Right lobe of liver (tissue), 6 donors: Measurements from ENCODE around the gene ARHGEF9. TPM values are rescaled to one million over a fixed set of nuclear protein-coding genes. Genes with fewer than 3 reads are reported as not detected.
"Not testable (repeated sequence)": the region's sequence is repeated elsewhere in the genome, so short reads cannot be mapped to it uniquely, and the experiment has no call there.

ENCODE experiments used
- ATAC-seq, 4 donors: fragments of 200-7000 bp; cut with Tn5 transposase; one replicate each; pipeline ENCODE4 v1.9.1; 2020; ENCODE audit warnings: mild to moderate bottlenecking in 4 of 4, moderate library complexity in 4 of 4
- DNase-seq, 3 donors: peaks; one replicate each; pipeline ENCODE4 v3.0.0-alpha.2; 2020
- H3K27ac ChIP-seq, 3 donors: fragments of 200-600 bp; one replicate each; pipeline ENCODE4 v1.8.0; 2022
- H3K27me3 ChIP-seq, 2 donors: fragments of 200-600 bp; one replicate each; pipeline ENCODE4 v1.8.0; 2022
- H3K36me3 ChIP-seq, 4 donors: fragments of 200-600 bp; sonication (generic) in 1 of 4; one replicate each; pipeline versions ENCODE4 v1.5.1 to v1.8.0; 2017 to 2022; ENCODE audit warnings: control low read depth in 1 of 4
- H3K4me1 ChIP-seq, 4 donors: fragments of 200-600 bp; sonication (generic) in 1 of 4; one replicate each; pipeline versions ENCODE4 v1.5.1 to v1.8.0; 2017 to 2022; ENCODE audit warnings: control low read depth in 1 of 4
- H3K4me3 ChIP-seq, 3 donors: fragments of 200-600 bp; one replicate each; pipeline ENCODE4 v1.8.0; 2022
- H3K9me3 ChIP-seq, 4 donors: fragments of 200-600 bp; sonication (generic) in 1 of 4; one replicate each; pipeline versions ENCODE4 v1.5.1 to v1.8.0; 2017 to 2022; ENCODE audit warnings: control low read depth in 1 of 4
- POLR2A ChIP-seq: fragments of 450-650 bp; IDR thresholded peaks from one replicate; pipeline ENCODE4 v1.6.1; 2017; ENCODE audit warnings: antibody characterized with exemption, mild to moderate bottlenecking
- WGBS: methylation state at CpG from one replicate; pipeline ENCODE4 v1.1.6; 2018; ENCODE audit warnings: low coverage, low lambda C conversion rate; ENCODE audit not compliant: insufficient coverage; ENCODE audit errors: missing lambda C conversion rate; 5-methylcytosine and 5-hydroxymethylcytosine counted together
- intact Hi-C, 2 donors: fragments of 100-400 bp; cut with DNase I; formaldehyde crosslinking; loops; one replicate each; pipeline versions ENCODE4 v1.11.2 to v1.14.1; 2022
- total RNA-seq, 6 experiments: library from RNA; depleted of rRNA in 2 of 6; stranded (reverse); fragments of >200 nt in 2 of 6; fragmentation: NEBNext Ultra II Directional in 3 of 6; extraction: Animal tissue kit (Norgen Biotek cat#: 25700) in 3 of 6; gene quantifications; one replicate each; pipeline versions ENCODE4 v1.1.0 to v1.2.4, GENCODE V29; 2016 to 2023
- TF ChIP-seq, protein P1 (sequence below), 4 donors: fragments of 200-600 bp in 3 of 4; fragments of 450-650 bp in 1 of 4; IDR thresholded peaks; one replicate each; pipeline versions ENCODE4 v1.5.1 to v1.8.0; 2016 to 2022; ENCODE audit warnings: antibody characterized with exemption in 4 of 4, mild to moderate bottlenecking in 2 of 4
- donor health status: DM: no; HTN: yes; CAD: no.
- donor health status: DM: no; HTN: no; CAD: no.
- donor health status: DM: no; HTN: no; CAD: no.
- donor health status: DM: no; HTN: yes; CAD: no.
- donor health status: DM: no; HTN: yes; CAD: no.

The ARHGEF9 gene
- total RNA-seq, 6 experiments from 2014 or later = 5.8 to 9.0 (median 7.5) TPM

GRCh38 chrX:63810746-63811145, 25.7 kb upstream of the ARHGEF9 start:
- Histone ChIP-seq H3K27ac (no peak overlapping the region), H3K4me3 (no peak overlapping the region), H3K27me3 (no peaks in the 10 kb centered on the region), H3K9me3 (no peaks in the 10 kb centered on the region), H3K36me3 (no peaks in the 10 kb centered on the region), H3K4me1 (no peaks in the 10 kb centered on the region)
- ATAC-seq = no peak
- no peak for DNase-seq
- intact Hi-C loops = no loop called here
- no peak for TF ChIP-seq POLR2A
- TF ChIP-seq, protein P1, sequence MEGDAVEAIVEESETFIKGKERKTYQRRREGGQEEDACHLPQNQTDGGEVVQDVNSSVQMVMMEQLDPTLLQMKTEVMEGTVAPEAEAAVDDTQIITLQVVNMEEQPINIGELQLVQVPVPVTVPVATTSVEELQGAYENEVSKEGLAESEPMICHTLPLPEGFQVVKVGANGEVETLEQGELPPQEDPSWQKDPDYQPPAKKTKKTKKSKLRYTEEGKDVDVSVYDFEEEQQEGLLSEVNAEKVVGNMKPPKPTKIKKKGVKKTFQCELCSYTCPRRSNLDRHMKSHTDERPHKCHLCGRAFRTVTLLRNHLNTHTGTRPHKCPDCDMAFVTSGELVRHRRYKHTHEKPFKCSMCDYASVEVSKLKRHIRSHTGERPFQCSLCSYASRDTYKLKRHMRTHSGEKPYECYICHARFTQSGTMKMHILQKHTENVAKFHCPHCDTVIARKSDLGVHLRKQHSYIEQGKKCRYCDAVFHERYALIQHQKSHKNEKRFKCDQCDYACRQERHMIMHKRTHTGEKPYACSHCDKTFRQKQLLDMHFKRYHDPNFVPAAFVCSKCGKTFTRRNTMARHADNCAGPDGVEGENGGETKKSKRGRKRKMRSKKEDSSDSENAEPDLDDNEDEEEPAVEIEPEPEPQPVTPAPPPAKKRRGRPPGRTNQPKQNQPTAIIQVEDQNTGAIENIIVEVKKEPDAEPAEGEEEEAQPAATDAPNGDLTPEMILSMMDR (IDR thresholded peaks at IDR 0.05) = no peak
- WGBS = 64% methylated on average over 2 of the region's 2 CpGs

DNA sequence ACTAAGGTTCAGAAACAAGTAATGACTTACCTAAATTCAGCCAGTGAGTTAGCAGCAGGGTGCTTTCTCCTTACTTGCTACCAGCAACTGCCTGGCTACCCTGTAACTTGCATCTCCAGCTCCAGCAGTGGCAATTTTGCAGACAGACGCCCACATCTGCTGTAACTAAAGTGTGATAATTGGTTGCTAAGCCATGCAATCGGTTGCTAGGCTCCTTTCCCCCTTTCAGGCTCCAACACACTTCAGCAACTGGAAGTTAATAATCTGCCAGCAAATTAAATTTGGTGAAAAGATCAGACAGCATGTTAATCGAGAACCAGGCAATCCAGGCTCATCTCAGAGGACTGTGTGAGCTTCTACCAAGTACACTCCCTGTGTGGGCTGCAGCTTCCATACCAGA, 24.2 kb upstream of the ARHGEF9 start:
- 44% methylated on average over 3 of the region's 3 CpGs for WGBS
- H3K4me3 ChIP-seq = no peak overlapping the region
- no peaks in the 10 kb centered on the region for H3K9me3 ChIP-seq
- intact Hi-C loops = no loop called here
- ATAC-seq = no peak
- H3K27ac ChIP-seq = no peak overlapping the region
- no peaks in the 10 kb centered on the region for H3K4me1 ChIP-seq
- no peaks in the 10 kb centered on the region for H3K36me3 ChIP-seq
- no peak for DNase-seq
- H3K27me3 ChIP-seq = no peaks in the 10 kb centered on the region
- TF ChIP-seq POLR2A = no peak
- TF ChIP-seq, protein P1 (IDR thresholded peaks at IDR 0.05) = no peak

DNA sequence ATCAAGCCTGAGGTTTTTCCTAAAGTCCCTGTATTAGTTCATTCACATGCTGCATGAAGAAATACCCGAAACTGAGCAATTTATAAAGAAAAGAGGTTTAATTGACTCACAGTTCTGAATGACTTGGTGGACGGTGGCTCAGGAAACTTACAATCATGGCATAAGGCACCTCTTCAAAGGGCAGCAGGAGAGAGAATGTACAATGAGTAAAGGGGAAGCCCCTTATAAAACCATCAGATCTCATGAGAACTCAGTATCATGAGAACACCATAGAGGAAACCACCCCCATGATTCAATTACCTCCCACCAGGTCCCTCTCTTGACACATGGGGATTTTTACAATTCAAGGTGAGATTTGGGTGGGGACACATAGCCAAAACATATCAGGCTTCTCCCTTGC, 10.4 kb upstream of the ARHGEF9 start:
- DNase-seq, H3K9me3 ChIP-seq, H3K4me1 ChIP-seq, H3K27ac ChIP-seq, H3K27me3 ChIP-seq, ATAC-seq, H3K4me3 ChIP-seq, H3K36me3 ChIP-seq, intact Hi-C loops: not testable (repeated sequence)
- WGBS = 68% methylated on average over 2 of the region's 2 CpGs

DNA sequence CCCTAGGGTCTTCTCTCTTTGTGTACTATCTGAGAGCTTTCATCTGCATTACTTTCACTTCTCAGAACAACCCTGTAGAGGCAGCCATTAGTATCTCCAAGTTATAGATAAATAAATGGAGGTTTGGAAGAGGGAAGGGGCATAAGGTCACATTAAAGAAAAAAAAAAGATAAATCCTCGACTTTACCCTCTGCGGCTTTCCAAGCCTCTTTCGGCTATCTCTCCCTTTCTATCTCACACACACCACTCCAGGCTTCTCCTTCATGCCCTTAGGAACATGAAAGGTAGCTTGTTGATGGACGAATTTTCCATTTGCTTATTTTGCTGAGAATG, 660 bp upstream of the ARHGEF9 start:
- no peaks in the 10 kb centered on the region for H3K27me3 ChIP-seq
- 41% methylated on average over 4 of the region's 4 CpGs for WGBS

DNA sequence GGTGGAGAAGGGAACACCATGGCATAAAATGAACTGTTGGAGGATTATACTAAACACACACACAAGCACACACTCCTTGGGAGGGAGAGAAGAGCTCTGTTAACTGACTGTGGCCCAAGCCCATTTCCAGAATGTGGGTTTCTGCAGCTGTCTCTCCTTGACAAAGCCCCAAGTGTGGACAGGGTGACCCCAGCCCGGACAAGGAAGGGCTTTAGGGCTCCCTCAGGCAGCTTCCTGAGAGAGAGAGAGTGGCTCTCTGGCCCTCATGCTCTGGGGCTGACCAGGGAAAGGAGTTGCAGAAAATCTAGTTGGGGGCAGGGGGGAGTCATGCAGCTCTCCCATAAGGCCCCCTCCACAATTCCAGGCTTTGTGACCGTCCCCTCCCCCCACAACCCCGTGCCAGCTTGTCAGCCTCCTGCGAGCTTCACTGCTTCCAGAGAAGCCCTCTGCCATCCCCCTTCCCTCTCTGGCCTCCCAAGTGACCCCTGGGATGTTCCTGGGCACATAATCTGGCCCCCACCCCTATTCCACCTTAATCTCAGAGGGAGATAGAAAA, 590 bp downstream of the ARHGEF9 start:
- ATAC-seq = no peak

More for the DNA sequence above, 660 bp upstream of the ARHGEF9 start:
- Histone ChIP-seq H3K4me1 (no peaks in the 10 kb centered on the region), H3K4me3 (no peak overlapping the region), H3K27ac (no peak overlapping the region), H3K9me3 (no peaks in the 10 kb centered on the region), H3K36me3 (no peaks in the 10 kb centered on the region)
- DNase-seq = no peak
- TF ChIP-seq, protein P1 (IDR thresholded peaks at IDR 0.05) = no peak
- TF ChIP-seq POLR2A = no peak
- intact Hi-C loops = no loop called here
- no peak for ATAC-seq

GRCh38 chrX:63782515-63782914, 2.5 kb downstream of the ARHGEF9 start:
- TF ChIP-seq, protein P1 (IDR thresholded peaks at IDR 0.05) = no peak
- TF ChIP-seq POLR2A = no peak
- no peak for DNase-seq
- Histone ChIP-seq H3K4me1 (no peaks in the 10 kb centered on the region), H3K27ac (no peak overlapping the region), H3K9me3 (no peaks in the 10 kb centered on the region), H3K27me3 (no peaks in the 10 kb centered on the region), H3K4me3 (no peak overlapping the region), H3K36me3 (no peaks in the 10 kb centered on the region)
- ATAC-seq = no peak
- WGBS = 63% methylated on average over 6 of the region's 6 CpGs
- intact Hi-C loops = no loop called here

More for the DNA sequence above, 590 bp downstream of the ARHGEF9 start:
- no peak for TF ChIP-seq POLR2A
- Histone ChIP-seq H3K27ac (no peak overlapping the region), H3K36me3 (no peaks in the 10 kb centered on the region), H3K9me3 (no peaks in the 10 kb centered on the region), H3K27me3 (no peaks in the 10 kb centered on the region), H3K4me1 (no peaks in the 10 kb centered on the region), H3K4me3 (peak overlapping the region in 2 of 3 donors; percentile 32 to 33)
- WGBS = no CpG with 5 or more reads among the region's 4 CpGs
- intact Hi-C loops = no loop called here
- DNase-seq = no peak
